ENCODE data around the gene HMGCL.
"Not testable (repeated sequence)": the region's sequence is repeated elsewhere in the genome, so short reads cannot be mapped to it uniquely, and the experiment has no call there.

GRCh38 chr1:23783141-23783540 is 42.1 kb downstream of the HMGCL start:
- TF ChIP-seq BACH2 (CRISPR knock-in tag; IDR thresholded peaks at IDR 0.05; ENCODE audit: borderline replicate concordance); PPARA (CRISPR knock-in tag; IDR thresholded peaks at IDR 0.05; ENCODE audit: borderline replicate concordance); GLIS3 (CRISPR knock-in tag; IDR thresholded peaks at IDR 0.05); PATZ1 (CRISPR knock-in tag; IDR thresholded peaks at IDR 0.05; ENCODE audit: borderline replicate concordance): not testable (repeated sequence)
